Hematopoietic multipotent progenitor cell treated with erythropoietin and hydrocortisone succinate and interleukin-3 and kit ligand, for 17 days (in vitro differentiated cells): ENCODE results near the gene CTSW.

Source experiments
- DNase-seq: peaks from one replicate; pipeline ENCODE4 v3.0.0-alpha.2; 2015; ENCODE audit warnings: low spot score

CTSW gene

DNA sequence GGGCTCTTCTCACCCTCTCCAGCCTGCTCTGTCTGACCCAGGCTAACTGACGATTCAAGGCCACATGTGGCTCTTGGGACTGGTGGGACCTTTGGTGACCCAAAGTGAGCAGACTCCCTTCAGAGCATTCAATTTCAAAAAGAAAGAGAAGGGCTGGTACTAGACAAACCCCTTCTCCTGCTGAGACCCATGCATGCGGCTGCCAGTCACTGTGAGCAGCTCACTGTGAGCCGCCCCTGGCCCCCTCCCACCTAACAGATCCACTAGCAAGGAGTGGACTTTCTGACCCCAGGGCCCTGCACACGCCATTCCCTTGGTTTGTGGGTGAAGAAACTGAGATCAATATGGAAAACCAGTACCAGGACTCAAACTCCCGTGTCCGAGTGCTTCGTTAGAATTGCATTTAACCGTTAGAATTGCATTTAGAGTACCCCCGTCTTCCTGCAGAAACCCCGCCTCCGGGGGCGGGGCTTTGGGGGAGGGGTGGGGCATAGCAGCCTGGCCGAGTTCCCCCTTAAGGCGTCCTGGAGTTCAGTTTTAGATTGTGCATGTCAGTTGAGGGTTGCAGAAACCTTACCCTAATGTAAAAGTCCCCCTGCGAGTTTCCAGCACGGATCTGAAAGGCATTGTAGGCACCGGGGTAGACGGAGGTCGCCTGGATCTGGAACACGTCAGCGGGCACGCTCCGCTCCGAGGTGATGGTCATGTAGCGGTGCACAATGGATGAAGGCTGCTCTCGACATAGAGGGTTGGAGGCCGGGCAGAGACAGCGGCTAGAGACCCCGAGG, 12.2 kb upstream of the CTSW start:
- no peak for DNase-seq

GRCh38 chr11:65868076-65868667, 11.5 kb upstream of the CTSW start:
- no peak for DNase-seq

DNA sequence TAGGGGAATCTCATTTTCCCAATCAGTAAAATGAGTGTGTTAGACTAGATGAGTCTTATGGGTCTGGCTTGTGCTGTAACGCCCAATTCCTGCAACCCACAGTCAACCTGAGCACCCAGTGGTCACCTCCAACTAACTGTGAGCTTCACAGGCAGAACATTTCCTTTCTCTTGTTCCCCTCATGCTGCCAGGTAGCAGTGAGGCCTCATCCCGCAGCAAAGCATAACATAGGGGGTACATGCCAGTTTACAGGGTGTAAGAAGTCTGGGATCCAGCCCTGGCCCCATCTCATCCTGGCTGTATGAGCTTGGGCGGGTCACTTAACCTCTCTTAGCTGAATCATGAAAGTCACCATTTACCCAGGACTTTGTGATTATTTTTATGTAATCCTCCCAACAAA, 10.7 kb upstream of the CTSW start:
- no peak for DNase-seq

DNA sequence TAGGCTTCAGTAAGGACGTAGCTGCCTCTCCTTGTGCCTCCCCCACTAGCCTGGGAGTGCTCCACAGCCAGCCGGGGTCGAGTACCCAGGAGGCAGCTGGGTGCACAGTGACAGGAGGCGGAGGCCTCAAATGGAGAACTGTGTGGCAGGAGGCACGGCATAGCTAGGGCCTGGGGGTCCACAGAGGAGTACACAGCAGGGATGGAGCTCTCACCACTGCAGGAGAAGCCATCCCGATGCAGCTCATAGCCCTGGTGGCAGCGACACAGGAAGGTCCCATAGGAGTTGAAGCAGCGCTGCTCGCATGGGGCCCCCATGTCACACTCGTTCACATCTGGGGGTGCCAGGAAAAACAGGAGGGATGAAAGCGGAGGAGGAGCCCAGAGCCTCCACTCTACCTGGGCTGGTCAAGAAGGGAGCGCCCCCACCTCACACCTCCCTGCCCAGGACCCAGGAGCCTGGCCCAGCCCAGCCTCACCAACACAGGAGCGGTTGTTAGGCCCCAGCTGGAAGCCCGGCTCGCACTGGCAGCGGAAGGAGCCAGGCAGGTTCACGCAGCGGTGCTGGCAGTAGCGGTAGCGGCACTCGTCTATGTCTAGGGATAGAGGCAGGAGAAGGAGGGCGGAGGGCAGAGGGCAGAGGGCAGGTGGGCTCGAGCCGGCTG, 9.9 kb upstream of the CTSW start:
- DNase-seq, result no peak

- DNase-seq, result no peak
These were observed 9.4 kb upstream of the CTSW start for GRCh38 chr11:65870307-65870658.

DNA sequence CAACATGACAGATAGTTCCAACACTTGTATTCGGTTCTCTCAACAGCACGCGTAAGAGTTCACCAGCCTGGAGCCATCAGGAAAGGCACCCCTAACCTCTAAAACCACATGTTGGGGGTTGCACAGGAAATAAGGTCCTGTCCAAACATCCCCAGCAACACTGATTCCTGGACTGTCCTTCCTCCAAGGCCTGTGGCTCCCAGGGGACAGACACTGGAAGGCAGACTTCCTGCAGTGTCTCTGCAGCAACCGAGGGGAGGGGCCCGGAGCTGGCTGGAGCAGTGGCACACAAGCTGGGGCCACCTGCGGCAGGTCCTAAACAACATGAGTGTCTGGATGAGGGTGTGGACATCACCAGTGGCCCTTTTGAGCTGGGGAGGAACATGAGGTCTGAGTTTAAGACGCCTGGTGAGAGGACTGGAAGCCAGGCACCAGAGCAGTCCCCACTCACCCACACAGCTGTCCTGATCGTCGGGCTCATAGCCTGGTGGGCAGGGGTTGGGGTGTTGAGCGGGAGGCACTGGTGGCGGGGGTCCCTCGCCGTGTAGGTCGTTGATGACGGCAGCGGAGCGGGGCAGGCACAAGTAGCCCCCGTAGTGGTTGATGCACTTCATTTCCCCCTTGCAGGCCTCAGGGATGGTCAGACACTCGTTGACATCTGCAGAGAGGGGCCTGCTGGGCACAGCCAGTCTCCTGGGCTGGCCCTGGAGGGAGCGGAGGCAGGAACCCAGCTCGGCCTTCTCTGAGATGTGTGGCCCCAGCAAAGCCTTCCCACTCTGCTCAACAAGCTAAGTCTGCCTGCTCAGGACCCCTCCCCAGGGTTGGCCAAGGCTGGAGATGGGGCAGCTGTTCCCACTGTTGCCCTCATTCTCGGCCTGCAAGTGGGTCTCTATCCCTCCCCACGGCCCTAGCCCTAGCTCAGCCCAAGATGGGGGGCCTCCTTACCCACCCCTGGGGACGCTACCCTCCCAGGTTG, 8.6 kb upstream of the CTSW start:
- no peak for DNase-seq

GRCh38 chr11:65871811-65872548, 7.7 kb upstream of the CTSW start:
- no peak for DNase-seq

DNA sequence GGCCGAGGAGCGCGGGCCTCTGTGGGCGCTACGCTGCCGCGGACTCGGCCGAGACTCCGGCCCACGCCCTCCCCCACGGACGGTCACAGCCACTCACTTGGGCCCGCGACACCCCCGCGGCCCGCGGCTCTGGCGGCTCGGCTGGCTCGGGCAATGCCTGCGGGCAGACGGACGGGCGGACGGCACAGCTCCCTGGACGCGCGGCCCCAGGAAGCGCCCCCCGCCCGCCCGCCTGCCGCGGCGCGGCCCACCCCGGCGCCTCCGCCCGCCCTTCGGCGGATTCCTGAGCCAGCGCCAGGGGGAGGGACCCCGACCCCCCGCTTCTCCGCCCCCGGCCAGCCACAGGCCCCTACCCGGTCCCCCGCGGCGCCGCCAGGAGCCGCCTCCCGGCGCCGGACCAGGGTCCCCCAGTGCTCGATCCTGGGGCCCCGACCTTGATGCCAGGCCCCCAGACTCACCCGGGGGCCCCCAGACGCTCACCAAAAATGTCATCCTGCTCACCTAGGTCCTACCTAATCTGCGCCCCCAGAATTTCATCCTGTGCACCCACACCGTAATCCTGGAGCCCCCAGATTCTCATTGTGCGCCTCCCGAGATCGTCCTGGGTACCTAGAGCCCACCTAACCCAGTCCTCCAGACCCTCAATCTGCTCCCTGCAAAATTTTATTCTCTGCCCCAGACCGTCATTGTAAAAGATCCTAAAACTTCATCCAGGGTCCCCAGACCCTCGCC, 6.9 kb upstream of the CTSW start, which contains the start of gene EFEMP2:
TSS of gene EFEMP2 (minus strand) at position 215 of the 732 bp plus-strand sequence. CDS start 446 bp downstream, outside the sequence.
- no peak for DNase-seq

DNA sequence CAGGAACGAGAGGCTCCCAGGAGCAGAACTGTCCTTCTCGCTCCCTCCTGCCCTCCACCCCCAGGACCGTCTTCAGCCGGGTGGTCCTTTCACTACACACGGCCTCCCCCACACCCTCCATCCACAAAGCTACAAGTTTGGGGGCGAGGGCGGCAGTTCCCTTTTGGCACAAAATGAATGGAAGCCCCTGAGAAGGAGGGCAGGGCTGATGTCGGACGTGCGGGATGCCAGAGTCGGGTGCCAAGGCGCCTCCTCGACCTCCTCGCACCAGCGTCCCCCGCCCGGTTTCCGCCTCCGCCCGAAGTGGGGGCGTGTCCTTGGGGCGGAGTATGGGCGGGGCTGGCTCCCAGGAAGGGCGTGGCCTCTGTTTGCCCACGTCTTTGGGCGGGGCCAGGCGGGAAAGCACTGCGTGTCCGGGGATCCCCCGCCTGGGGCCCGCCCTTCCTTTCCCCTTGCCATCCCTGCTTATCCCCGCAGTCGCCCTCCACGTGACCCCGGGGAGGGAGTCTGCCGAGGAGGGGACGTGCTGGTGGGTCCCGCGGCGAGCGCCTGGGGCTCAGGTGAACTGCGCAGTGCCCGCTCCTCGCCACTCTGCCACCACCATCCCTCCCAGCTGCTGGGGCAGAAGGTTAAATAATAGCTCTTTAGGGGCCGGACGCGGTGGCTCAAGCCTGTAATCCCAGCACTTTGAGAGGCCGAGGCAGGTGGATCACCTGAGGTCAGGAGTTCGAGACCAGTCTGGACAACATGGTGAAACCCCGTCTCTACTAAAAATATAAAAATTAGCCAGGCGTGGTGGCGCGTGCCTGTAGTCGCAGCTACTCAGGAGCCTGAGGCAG, 6.1 kb upstream of the CTSW start:
- DNase-seq, result peak; percentile 95

- DNase-seq, result no peak
These were observed 390 bp downstream of the CTSW start for GRCh38 chr11:65880027-65880426.

DNA sequence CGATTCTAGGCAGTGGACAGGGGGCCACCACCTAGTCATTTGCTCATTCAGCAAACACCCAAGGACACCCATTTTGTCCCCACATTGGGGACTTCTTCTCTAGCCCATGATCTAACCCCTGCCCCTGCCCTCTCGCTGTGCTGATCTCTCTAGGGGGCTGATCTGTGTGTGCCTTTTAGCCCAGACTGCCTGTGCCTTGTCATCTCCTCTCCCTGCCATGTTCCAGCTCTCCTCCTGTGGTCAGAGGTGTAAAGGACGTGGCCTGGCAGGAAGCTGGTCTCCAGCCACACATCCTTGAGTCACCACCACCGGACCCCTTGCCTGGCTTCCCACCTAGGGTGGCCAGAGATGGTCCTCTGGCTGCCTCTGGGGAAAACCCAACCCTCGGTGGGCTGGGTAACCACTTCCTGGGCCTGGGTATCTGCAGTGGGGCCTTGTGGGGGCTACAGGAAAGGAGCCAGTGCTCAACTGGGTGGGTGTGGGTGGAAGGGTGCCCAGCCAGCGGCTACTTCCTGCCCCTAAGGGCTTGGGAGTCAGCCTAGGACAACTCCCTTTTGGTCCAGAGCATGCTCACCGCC, 1.3 kb downstream of the CTSW start:
- DNase-seq, result no peak

- no peak for DNase-seq
These were observed 2.8 kb downstream of the CTSW start for GRCh38 chr11:65882120-65883057.

DNA sequence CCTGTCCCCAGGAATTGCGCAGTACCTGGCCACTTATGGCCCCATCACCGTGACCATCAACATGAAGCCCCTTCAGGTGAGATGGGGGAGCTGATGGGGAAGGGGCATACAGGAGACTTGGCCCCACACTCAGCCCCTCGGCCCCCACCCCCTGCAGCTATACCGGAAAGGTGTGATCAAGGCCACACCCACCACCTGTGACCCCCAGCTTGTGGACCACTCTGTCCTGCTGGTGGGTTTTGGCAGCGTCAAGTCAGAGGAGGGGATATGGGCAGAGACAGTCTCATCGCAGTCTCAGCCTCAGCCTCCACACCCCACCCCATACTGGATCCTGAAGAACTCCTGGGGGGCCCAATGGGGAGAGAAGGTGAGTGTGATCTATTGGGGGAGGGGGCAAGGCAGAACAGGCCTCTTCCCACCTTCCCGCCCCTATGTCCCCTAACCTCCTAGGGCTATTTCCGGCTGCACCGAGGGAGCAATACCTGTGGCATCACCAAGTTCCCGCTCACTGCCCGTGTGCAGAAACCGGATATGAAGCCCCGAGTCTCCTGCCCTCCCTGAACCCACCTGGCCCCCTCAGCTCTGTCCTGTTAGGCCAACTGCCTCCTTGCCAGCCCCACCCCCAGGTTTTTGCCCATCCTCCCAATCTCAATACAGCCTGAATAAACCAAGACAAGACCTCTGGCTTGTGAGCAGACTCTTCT, 3.6 kb downstream of the CTSW start:
- DNase-seq, result no peak

DNA sequence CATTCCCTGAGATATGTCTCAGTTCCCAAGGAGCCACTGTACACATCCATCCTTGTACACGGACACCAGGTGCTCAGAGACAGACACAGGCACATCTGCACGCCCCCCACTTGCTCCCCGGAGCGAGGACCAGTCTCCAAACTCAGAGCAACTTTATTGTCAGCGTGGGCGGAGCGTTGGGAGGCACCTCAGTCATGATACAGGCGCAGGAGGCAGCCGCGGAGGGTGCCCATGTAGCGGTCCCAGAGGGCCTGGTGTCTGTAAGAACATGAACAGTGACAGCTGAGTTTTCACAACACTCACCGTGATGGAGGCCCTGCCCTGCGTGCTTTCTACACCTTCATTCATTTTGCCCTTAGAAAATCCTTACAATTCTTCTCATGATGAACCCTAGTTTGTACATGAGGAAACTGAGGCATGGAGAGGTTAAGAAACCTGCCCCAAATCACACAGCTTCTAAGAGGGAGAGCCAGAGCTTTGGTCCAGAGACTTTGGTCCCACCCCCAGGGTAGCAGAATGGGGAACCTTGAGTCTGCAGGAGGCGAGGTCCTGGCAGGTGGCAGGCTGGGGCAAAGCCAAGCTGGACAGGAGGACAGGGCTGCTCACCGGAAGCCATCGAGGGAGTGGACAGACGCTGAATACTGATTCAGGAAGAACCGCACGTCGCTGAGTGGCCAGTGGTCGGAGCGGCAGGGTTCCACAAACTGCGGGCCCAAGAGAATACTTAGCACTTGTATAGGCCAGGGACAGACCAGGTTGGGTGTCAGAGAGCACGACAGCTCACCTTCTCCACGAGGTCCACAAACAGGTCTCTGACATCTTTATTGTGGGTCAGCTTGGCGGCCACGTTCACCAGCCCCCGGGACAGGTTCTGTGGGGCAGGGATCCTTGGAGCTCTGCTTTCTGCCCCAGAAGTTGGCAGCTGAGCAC, 4.4 kb downstream of the CTSW start:
- no peak for DNase-seq

- peak; percentile 88 for DNase-seq
These were observed 5.1 kb downstream of the CTSW start for GRCh38 chr11:65884716-65885092.

DNA sequence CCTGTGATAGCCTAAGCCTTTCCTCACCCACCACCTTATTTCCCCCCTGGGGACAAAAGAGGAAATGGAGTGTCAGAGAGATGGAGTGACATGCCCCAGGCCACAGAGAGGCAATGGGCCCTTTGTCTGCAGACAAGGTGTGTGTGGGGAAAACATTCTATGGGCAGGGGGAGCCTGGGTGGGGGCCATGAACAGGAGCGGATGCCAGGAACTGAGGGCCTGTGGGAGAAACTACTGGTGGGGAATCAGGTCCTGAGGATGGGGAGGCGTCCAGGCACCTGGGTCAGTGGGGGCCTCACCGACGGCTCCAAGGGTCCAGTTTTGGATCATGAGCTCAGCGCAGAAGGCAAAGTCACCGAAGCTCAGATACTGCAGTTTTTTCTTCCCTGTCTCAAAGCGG, 5.6 kb downstream of the CTSW start:
- no peak for DNase-seq
